ENCODE data around the gene PAX8. TPM values are rescaled to one million over a fixed set of nuclear protein-coding genes. Genes with fewer than 3 reads are reported as not detected.

PAX8 gene
- total RNA-seq, 4 donors from 2014 or later: 2.3 to 7.7 (median 5.6) TPM

- DNase-seq (ENCODE audit: low spot score in 2 of 2): peak in 1 of 2 donors; percentile 53
- Histone ChIP-seq H3K27me3 (no peaks in the 10 kb centered on the region), H3K9me3 (no peaks in the 10 kb centered on the region), H3K27ac (no peak overlapping the region), H3K4me3 (no peak overlapping the region), H3K36me3 (no peaks in the 10 kb centered on the region), H3K4me1 (peaks cover 8% of the 10 kb centered on the region)
- TF ChIP-seq POLR2AphosphoS5 (IDR thresholded peaks at IDR 0.05): no peak
- TF ChIP-seq POLR2A (IDR thresholded peaks at IDR 0.05): no peak
- TF ChIP-seq, protein P1, sequence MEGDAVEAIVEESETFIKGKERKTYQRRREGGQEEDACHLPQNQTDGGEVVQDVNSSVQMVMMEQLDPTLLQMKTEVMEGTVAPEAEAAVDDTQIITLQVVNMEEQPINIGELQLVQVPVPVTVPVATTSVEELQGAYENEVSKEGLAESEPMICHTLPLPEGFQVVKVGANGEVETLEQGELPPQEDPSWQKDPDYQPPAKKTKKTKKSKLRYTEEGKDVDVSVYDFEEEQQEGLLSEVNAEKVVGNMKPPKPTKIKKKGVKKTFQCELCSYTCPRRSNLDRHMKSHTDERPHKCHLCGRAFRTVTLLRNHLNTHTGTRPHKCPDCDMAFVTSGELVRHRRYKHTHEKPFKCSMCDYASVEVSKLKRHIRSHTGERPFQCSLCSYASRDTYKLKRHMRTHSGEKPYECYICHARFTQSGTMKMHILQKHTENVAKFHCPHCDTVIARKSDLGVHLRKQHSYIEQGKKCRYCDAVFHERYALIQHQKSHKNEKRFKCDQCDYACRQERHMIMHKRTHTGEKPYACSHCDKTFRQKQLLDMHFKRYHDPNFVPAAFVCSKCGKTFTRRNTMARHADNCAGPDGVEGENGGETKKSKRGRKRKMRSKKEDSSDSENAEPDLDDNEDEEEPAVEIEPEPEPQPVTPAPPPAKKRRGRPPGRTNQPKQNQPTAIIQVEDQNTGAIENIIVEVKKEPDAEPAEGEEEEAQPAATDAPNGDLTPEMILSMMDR (IDR thresholded peaks at IDR 0.05): no peak
- TF ChIP-seq EP300 (IDR thresholded peaks at IDR 0.05): no peak
- 82% methylated on average over 3 of the region's 3 CpGs for WGBS
These were observed 109.1 kb downstream of the PAX8 start for GRCh38 chr2:113169586-113169985.

DNA sequence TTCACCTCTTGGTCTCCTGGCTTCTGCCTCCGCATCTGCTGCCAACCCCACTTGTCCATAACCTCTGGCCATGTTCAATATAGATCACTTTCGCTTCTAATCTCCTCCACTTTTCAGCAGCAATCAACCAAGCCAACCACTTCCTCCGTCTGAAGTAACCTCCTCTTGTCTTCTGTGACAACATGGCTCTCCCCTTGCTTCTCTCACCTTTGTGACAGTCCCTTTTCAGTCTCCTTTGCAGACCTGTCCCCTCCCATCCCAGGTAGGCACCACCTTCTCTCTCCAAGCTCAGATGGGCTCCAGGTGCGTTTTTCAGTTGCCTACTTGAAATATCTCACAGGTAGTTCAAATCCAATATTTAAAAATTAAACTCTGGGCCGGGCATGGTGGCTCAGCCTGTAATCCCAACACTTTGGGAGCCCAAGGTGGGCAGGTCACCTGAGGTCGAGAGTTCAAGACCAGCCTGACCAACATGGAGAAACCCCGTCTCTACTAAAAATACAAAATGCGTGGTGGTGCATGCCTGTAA lies 109.7 kb downstream of the PAX8 start:
- Histone ChIP-seq H3K4me3 (no peak overlapping the region), H3K27ac (no peak overlapping the region), H3K4me1 (peaks cover 13% of the 10 kb centered on the region), H3K27me3 (no peaks in the 10 kb centered on the region), H3K9me3 (no peaks in the 10 kb centered on the region), H3K36me3 (no peaks in the 10 kb centered on the region)
- DNase-seq (ENCODE audit: low spot score in 2 of 2): no peak
- TF ChIP-seq POLR2AphosphoS5 (IDR thresholded peaks at IDR 0.05): no peak
- no peak for TF ChIP-seq POLR2A (IDR thresholded peaks at IDR 0.05)
- no peak for TF ChIP-seq EP300 (IDR thresholded peaks at IDR 0.05)
- TF ChIP-seq, protein P1 (IDR thresholded peaks at IDR 0.05): no peak
- WGBS: 94% methylated on average over 8 of the region's 8 CpGs

DNA sequence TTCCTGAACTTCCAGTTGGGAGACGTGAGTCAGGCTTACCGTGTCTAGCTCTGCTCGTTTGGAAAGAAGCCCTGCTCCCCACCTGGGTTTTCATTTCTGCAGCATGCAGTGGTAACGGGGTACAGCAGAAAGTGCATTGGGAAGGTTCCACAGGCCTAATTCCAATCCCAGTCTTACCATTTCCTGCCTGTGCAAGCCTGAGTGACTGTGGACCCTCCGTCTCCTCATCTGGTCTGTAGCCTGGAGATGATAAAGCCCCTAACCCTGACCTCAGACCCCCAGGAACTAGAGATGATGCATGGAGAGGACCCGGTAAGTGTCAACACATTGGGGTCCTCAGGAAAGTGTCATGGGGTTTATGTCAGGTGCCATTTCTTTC lies 110.8 kb downstream of the PAX8 start:
- TF ChIP-seq, protein P1 (IDR thresholded peaks at IDR 0.05): no peak
- TF ChIP-seq POLR2A (IDR thresholded peaks at IDR 0.05): no peak
- TF ChIP-seq POLR2AphosphoS5 (IDR thresholded peaks at IDR 0.05): no peak
- TF ChIP-seq EP300 (IDR thresholded peaks at IDR 0.05): no peak
- Histone ChIP-seq H3K27me3 (no peaks in the 10 kb centered on the region), H3K4me1 (peaks cover 8% of the 10 kb centered on the region), H3K36me3 (no peaks in the 10 kb centered on the region), H3K27ac (no peak overlapping the region), H3K4me3 (no peak overlapping the region), H3K9me3 (no peaks in the 10 kb centered on the region)
- WGBS: 79% methylated on average over 6 of the region's 6 CpGs
- DNase-seq (ENCODE audit: low spot score in 2 of 2): no peak

DNA sequence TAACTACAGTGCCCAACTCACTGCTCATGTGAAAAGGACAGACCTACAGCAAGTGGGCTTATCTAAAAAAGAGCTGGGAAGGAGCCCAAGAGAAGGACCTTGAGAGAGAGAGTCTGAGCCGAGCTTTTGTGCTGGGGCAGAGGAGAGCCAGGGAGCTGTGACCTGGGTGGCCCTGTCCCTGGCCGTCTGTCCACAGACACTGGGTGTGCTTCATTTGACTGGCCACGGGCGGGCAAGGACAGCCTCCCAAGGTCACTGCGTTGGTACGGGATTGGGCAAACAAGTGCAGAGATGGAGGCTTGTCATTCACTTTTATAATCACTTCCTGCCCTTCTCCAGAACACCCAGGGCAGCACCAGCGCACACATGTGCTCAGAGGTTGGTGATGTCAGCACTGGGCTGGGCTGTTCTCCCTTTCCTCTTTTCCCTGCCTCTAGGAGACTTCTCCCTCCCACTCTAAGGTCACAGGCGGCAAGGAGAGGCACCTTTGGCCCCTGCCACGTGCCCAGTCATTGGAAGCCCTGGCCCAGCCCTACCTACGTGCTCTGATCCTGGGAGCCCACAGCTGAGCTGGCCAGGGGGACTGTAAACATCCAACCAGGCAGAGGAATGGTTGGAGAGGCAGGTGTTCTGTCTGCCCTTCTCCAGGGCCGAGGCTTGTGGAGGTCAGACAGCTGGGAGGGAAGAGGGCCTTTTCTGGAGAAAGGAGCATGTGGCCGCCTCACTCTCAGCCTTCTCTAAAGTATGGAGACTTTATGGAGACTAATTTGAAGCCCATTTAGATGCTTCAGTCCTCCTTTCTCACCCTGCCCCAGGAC lies 111.4 kb downstream of the PAX8 start:
- Histone ChIP-seq H3K9me3 (no peaks in the 10 kb centered on the region), H3K27me3 (no peaks in the 10 kb centered on the region), H3K4me3 (no peak overlapping the region), H3K4me1 (peaks cover 8% of the 10 kb centered on the region), H3K36me3 (no peaks in the 10 kb centered on the region), H3K27ac (no peak overlapping the region)
- DNase-seq (ENCODE audit: low spot score in 2 of 2): no peak
- 53% methylated on average over 11 of the region's 12 CpGs for WGBS
- TF ChIP-seq POLR2A (IDR thresholded peaks at IDR 0.05): no peak
- TF ChIP-seq POLR2AphosphoS5 (IDR thresholded peaks at IDR 0.05): no peak
- TF ChIP-seq EP300 (IDR thresholded peaks at IDR 0.05): no peak
- TF ChIP-seq, protein P1 (IDR thresholded peaks at IDR 0.05): no peak

GRCh38 chr2:113166187-113166645 lies 112.5 kb downstream of the PAX8 start:
- 94% methylated on average over 7 of the region's 7 CpGs for WGBS
- no peak overlapping the region for H3K4me3 ChIP-seq
- H3K9me3 ChIP-seq: no peaks in the 10 kb centered on the region
- H3K36me3 ChIP-seq: no peaks in the 10 kb centered on the region
- peak overlapping the region; percentile 10 for H3K27ac ChIP-seq
- no peak for DNase-seq (ENCODE audit: low spot score in 2 of 2)
- TF ChIP-seq POLR2AphosphoS5 (IDR thresholded peaks at IDR 0.05) (no peak), POLR2A (IDR thresholded peaks at IDR 0.05) (no peak), EP300 (IDR thresholded peaks at IDR 0.05) (no peak)
- TF ChIP-seq, protein P1 (IDR thresholded peaks at IDR 0.05): no peak
- H3K27me3 ChIP-seq: no peaks in the 10 kb centered on the region
- H3K4me1 ChIP-seq: peaks cover 8% of the 10 kb centered on the region

All from suprapubic skin (tissue), 4 donors.